Thyroid gland (tissue), 4 donors: Measurements from ENCODE around the gene LAMA2.

Source experiments
- POLR2A ChIP-seq, 2 donors: fragments of 450-650 bp; IDR thresholded peaks; one replicate each; pipeline ENCODE4 v1.6.1; 2017; ENCODE audit warnings: antibody characterized with exemption in 2 of 2, mild to moderate bottlenecking in 2 of 2, moderate library complexity in 1 of 2
- TF ChIP-seq, protein P1 (sequence below), 6 experiments: fragments of 200-600 bp in 3 of 6; fragments of 450-650 bp in 3 of 6; sonication (generic) in 3 of 6; IDR thresholded peaks; one replicate each; pipeline ENCODE4 v1.5.1; 2016 to 2019; ENCODE audit warnings: antibody characterized with exemption in 6 of 6, mild to moderate bottlenecking in 2 of 6, inconsistent platforms in 1 of 6, moderate library complexity in 1 of 6

DNA sequence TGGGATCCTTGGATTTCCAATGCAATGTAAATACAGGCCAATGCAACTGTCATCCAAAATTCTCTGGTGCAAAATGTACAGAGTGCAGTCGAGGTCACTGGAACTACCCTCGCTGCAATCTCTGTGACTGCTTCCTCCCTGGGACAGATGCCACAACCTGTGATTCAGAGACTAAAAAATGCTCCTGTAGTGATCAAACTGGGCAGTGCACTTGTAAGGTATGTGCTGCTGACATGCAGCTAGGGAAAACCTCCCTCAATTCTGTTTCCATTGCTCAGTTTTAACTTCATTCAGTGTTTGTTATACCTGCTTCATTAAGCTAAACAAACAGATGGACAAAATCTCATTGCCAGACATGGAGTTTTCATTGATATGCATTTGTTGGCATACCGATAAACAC lies 429.9 kb downstream of the LAMA2 start:
- no peak for TF ChIP-seq POLR2A (IDR thresholded peaks at IDR 0.05)
- TF ChIP-seq, protein P1, sequence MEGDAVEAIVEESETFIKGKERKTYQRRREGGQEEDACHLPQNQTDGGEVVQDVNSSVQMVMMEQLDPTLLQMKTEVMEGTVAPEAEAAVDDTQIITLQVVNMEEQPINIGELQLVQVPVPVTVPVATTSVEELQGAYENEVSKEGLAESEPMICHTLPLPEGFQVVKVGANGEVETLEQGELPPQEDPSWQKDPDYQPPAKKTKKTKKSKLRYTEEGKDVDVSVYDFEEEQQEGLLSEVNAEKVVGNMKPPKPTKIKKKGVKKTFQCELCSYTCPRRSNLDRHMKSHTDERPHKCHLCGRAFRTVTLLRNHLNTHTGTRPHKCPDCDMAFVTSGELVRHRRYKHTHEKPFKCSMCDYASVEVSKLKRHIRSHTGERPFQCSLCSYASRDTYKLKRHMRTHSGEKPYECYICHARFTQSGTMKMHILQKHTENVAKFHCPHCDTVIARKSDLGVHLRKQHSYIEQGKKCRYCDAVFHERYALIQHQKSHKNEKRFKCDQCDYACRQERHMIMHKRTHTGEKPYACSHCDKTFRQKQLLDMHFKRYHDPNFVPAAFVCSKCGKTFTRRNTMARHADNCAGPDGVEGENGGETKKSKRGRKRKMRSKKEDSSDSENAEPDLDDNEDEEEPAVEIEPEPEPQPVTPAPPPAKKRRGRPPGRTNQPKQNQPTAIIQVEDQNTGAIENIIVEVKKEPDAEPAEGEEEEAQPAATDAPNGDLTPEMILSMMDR (IDR thresholded peaks at IDR 0.05), result no peak
